Stimulated activated CD4-positive, alpha-beta T cell treated with anti-CD3 and anti-CD28 coated beads, Interleukin-12 subunit alpha, Interleukin-12 subunit beta, amount 100 ng/mL, for 24 hours (primary cell): Measurements from ENCODE around the gene MARCHF10.

Source experiments
- DNase-seq, 2 experiments: peaks; one replicate each; pipeline ENCODE4 v3.0.0-alpha.2; 2020; ENCODE audit warnings: low read depth in 2 of 2

Gene MARCHF10

DNA sequence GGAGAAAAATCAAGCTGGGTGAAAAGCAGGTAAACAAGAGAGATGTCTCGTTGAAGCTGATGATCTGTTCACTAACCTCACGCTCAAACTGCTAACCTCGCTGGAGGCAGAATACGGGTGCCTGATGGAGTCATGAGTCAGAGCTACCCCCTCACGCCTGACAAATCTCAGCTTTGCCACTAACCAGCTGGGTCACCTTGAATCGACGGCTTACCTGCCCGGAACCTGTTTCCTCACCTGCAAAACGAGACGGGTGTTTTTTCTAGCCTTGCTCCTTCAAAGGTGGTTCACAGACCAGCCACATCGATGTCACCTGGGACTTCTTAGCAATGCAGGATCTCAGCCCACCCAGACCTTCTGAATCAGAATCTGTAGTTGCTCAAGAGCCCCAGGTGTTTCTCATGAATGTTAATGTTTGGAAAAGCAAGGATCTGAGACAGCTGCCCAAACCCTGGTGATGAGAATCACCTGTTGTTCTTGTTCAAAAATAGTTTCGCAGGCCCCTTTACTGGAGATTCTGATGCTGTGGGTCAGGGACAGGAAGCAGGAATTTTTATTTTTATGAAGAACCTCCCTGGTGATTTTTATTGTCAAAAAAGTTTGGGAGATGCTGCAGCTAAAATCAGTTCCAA, 56.9 kb downstream of the MARCHF10 start:
- DNase-seq, result no peak

GRCh38 chr17:62750631-62751051, 57.5 kb downstream of the MARCHF10 start:
- DNase-seq, result no peak

GRCh38 chr17:62749926-62750325, 58.2 kb downstream of the MARCHF10 start:
- no peak for DNase-seq

GRCh38 chr17:62746941-62747340, 61.2 kb downstream of the MARCHF10 start:
- no peak for DNase-seq

GRCh38 chr17:62745806-62746205, 62.3 kb downstream of the MARCHF10 start:
- no peak for DNase-seq

- DNase-seq, result no peak
These were observed 63.9 kb downstream of the MARCHF10 start for GRCh38 chr17:62744259-62744658.

DNA sequence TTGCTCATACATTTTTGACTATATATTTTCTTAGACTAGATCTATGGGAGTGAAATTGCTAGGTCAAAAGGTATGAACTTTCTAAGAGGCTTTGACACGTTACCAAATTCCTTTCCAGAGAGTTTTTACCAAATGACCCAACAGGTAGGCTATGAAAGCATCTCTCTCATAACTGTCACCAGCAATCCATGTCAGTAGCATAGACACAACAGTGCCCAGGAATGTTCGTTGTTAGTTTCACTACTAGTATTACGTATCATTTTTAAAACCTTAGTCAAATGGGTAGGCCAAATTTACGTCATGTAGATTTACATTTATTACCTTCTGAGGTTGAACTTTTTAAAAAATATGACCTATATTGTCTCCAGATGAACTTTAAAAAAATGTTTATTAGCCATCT, 66.8 kb downstream of the MARCHF10 start:
- no peak for DNase-seq

DNA sequence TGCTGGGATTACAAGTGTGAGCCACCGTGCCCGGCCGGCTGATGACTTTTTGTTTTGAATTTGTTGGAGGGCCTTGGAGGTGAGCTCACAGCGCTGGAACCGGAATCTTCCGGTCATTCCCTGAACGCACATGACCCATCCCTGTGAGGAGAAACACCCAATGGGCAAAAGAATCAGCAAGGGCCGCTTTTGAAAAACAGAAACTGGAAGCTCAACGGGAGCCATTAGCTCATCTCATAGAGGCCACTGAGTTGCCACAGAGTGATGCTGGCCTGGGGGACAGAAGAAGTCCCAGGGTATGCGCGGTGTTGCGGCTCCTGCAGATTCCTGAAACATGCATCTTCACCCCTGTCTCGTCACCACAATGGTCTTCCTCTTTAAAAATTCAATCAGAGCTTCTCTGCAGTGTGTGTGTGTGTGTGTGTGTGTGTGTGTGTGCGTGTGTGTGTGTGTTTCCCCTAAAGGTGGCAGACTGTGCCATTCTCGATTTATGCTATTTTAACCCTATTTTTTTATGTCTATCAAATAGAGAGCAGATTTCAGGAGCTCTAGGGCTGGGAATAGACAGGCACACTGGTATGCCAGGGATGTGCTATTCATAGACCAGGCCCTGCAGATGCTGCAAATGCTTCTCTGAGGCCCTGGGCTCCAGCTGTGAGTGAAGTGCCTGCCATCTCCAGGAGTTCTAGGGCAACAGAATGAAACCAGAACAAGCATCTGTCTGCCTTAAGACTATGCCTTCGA, 68.3 kb downstream of the MARCHF10 start:
- DNase-seq, result no peak

GRCh38 chr17:62738281-62738680, 69.8 kb downstream of the MARCHF10 start:
- no peak for DNase-seq

DNA sequence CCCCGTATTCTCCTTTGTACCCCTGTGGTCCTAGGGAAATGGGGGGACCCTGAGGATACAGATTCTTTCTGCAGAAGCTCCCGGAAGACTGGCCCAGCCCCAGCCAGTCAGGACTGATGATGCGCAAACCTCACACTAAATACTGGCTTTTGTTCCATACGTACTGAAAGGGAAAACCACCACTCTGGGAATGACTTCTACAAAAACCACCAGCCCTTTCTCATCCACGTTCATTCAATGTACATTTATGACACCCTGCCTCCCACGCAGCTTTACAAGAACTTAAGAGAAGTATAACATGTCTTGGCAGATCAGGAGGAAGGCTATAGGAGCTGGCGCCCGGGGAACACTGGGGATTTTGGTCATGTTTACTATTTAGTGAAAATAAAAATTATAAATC, 70.6 kb downstream of the MARCHF10 start:
- DNase-seq, result peak in 1 of 2 experiments; percentile 35

GRCh38 chr17:62735044-62735651, 73.0 kb downstream of the MARCHF10 start:
- no peak for DNase-seq

GRCh38 chr17:62732125-62732524, 76.0 kb downstream of the MARCHF10 start:
- DNase-seq, result no peak

GRCh38 chr17:62727916-62728672, 80.0 kb downstream of the MARCHF10 start:
- DNase-seq, result no peak

- DNase-seq, result no peak
These were observed 82.3 kb downstream of the MARCHF10 start for GRCh38 chr17:62725791-62726249.

DNA sequence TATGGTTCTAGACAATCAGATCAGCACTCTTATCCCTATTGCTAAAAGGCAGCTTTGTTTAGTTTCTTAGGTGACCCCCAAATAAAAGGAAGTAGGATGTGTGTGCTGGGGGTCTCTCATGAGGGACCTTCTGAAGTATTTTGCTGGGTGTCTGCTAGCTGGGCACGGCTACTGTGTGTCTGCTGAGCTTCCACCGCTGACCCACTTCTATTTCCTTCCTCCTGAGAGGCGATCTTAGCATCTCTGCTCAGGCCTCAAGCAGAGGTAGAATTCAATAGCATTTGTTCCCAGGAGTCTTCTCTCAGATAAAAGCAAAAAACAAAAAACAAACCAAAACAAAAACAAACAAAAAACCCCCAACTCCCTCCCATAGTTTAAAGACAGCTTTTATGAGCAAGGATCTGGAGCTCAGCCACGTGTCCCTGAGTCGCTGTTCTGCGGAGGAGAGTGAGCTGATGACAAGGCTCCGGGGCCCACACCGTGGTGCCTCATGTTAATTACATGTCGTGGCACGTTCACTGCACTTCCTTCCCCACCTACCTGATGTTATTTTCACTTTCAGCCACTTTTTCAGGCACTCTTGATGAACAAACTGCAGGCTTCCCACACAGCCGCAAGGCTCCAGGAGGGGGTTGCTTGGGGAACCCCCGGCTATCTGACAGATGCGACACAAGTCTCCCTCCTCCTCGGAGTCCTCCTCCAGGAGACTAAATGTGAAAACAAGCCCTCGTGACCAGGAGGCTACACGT, 83.5 kb downstream of the MARCHF10 start:
- peak; percentile 69 to 76 for DNase-seq

DNA sequence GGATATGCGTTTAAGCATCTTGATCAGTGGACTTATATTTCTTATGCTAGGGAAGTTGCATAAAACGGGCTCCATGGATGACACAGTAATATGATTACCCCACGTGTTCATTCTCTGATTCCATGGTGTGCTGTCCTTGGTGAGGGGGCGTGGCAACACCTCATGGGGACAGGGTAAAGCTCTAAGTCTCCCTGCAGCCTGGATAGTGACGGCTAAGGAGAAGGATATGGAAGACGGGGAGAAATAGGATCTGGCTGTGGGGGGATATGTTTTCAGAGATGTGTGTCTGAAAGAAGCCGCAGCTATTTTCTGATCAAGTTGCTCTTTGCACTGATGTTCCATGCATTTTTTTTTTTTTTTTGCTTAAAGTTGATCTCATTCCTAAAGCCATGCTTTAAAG, 84.3 kb downstream of the MARCHF10 start:
- DNase-seq, result no peak

GRCh38 chr17:62722625-62723024, 85.5 kb downstream of the MARCHF10 start:
- no peak for DNase-seq

DNA sequence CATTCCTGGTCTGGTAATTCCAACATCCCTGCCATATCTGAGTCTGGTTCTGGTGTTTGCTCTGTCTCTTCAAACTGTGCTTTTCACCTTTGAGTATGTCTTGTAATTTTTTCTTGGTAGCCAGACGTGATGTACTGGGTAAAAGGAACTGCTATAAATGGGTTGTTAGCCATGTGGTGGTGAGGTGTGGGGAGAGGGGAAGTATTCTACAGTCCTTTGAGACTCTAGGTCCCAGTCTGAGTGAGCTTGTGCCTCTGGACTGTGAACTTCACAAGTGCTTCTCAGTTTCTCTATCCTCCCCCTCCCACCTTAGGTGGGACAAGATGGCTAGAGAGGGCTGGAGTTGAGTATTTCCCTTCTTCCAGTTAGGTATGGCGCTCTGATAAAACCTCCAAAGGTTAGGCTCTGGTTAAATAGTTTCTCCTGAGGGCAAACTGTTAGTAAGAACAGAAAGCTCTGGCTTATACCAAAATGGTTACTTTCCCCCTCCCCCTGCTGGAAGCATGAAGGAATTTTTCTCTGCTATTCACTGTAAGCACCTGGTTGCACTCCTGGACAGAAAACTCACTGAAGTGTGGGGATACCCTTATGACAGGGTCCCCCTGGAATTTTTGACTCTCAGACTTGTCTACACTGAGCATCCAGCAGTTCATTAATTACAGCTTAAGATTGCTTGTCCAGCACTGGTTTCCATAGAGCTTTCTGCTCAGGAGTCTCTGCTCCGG, 87.8 kb downstream of the MARCHF10 start:
- DNase-seq, result no peak

- DNase-seq, result no peak
These were observed 88.5 kb downstream of the MARCHF10 start for GRCh38 chr17:62719586-62719985.

GRCh38 chr17:62718429-62718828, 89.7 kb downstream of the MARCHF10 start:
- DNase-seq, result no peak

GRCh38 chr17:62717889-62718288, 90.2 kb downstream of the MARCHF10 start:
- no peak for DNase-seq
